A549 (cell line): Measurements from ENCODE around the gene PKP4. TPM values are rescaled to one million over a fixed set of nuclear protein-coding genes. Genes with fewer than 3 reads are reported as not detected.
A peak's percentile ranks its signal among the peaks of the same experiment; 100 is the strongest.

Experiments
- ATAC-seq, 2 experiments: fragments of 200-7000 bp in 1 of 2; fragments of >200 bp in 1 of 2; cut with Nextera tagmentation in 1 of 2; cut with Tn5 transposase in 1 of 2; 3 replicates each; pipeline versions ENCODE4 v1.8.0 to v1.9.1; 2018 to 2020; ENCODE audit warnings: mild to moderate bottlenecking in 1 of 2, moderate library complexity in 1 of 2
- CTCF ChIA-PET: fragments of 300-600 bp; sonication (Branson Sonifier 250); formaldehyde crosslinking; extraction: SDS; loops from one replicate; lab custom pipeline; 2021; ENCODE audit warnings: antibody characterized with exemption, inconsistent platforms; lab: Yijun Ruan, JAX
- POLR2A ChIA-PET: fragments of 350-600 bp; formaldehyde crosslinking; extraction: SDS; loops from one replicate; lab custom pipeline; 2021; ENCODE audit warnings: antibody characterized with exemption, inconsistent platforms; lab: Yijun Ruan, JAX
- DNase-seq, 2 experiments: peaks; one replicate each; pipeline versions ENCODE4 v3.0.0 to v3.0.0-alpha.2; 2011 to 2016; ENCODE audit warnings: low read depth in 1 of 2, low spot score in 1 of 2
- FAIRE-seq: peaks from 2 replicates; lab custom pipeline; 2011; peaks lifted over from hg19 to GRCh38; lab: Jason Lieb, UNC
- H3K27ac ChIP-seq, 2 experiments: fragments of >200 bp; sonication (Bioruptor Twin); formaldehyde crosslinking; 3 replicates each; pipeline ENCODE4 v1.5.1; 2016 to 2017
- H3K4me1 ChIP-seq: fragments of >200 bp; sonication (Bioruptor Twin); formaldehyde crosslinking; 3 replicates; pipeline ENCODE4 v1.6.1; 2016
- H3K4me2 ChIP-seq: fragments of >200 bp; sonication (Bioruptor Twin); formaldehyde crosslinking; 3 replicates; pipeline ENCODE4 v1.6.1; 2016
- H3K4me3 ChIP-seq: fragments of >200 bp; sonication (Bioruptor Twin); formaldehyde crosslinking; 3 replicates; pipeline ENCODE4 v1.5.1; 2016
- H3K9me3 ChIP-seq: fragments of >200 bp; sonication (Bioruptor Twin); formaldehyde crosslinking; 3 replicates; pipeline ENCODE4 v1.6.1; 2016
- BCL3 ChIP-seq: fragments of >200 bp; sonication (Bioruptor Twin); formaldehyde crosslinking; IDR thresholded peaks from 3 replicates; pipeline ENCODE4 v1.6.1; 2016
- BHLHE40 ChIP-seq: IDR thresholded peaks from 2 replicates; pipeline ENCODE4 v1.6.1; 2012; ENCODE audit warnings: low read depth, low read length, inconsistent platforms
- CHD2 ChIP-seq: fragments of 150-350 bp; IDR thresholded peaks from 2 replicates; pipeline ENCODE4 v1.6.1; 2014; ENCODE audit warnings: low read length; ENCODE audit not compliant: partially characterized antibody
- CHD4 ChIP-seq: fragments of 200-600 bp; sonication (generic); IDR thresholded peaks from 2 replicates; pipeline ENCODE4 v1.6.1; 2016; ENCODE audit warnings: antibody characterized with exemption, mild to moderate bottlenecking, borderline replicate concordance
- CTCF ChIP-seq: fragments of >200 bp; sonication (Bioruptor Twin); formaldehyde crosslinking; IDR thresholded peaks from 3 replicates; pipeline ENCODE4 v1.5.1; 2016
- EHF ChIP-seq: fragments of 250-450 bp; sonication (Bioruptor Pico); IDR thresholded peaks from 2 replicates; pipeline ENCODE4 v1.5.0; 2020; ENCODE audit warnings: mild to moderate bottlenecking
- ESRRA ChIP-seq: fragments of 150-350 bp; IDR thresholded peaks from 2 replicates; pipeline ENCODE4 v1.6.1; 2014; ENCODE audit warnings: mild to moderate bottlenecking, low read length, borderline replicate concordance
- FOSL2 ChIP-seq, 2 experiments: fragments of 450-650 bp in 1 of 2; fragments of >200 bp in 1 of 2; sonication (Bioruptor Twin) in 1 of 2; formaldehyde crosslinking; IDR thresholded peaks; 2 replicates each; pipeline versions ENCODE4 v1.5.0 to v1.6.1; 2016 to 2020; ENCODE audit warnings: mild to moderate bottlenecking in 1 of 2, moderate library complexity in 1 of 2
- HOXB13 ChIP-seq: fragments of 250-450 bp; sonication (Bioruptor Pico); IDR thresholded peaks from 2 replicates; pipeline ENCODE4 v1.5.0; 2020; ENCODE audit warnings: low read depth, mild to moderate bottlenecking, moderate library complexity
- MAFK ChIP-seq: fragments of 450-650 bp; IDR thresholded peaks from 2 replicates; pipeline ENCODE4 v1.6.1; 2014; ENCODE audit not compliant: partially characterized antibody
- MAZ ChIP-seq: fragments of 150-350 bp; IDR thresholded peaks from 2 replicates; pipeline ENCODE4 v1.6.1; 2014; ENCODE audit warnings: antibody characterized with exemption, low read depth, low read length, borderline replicate concordance
- PHF8 ChIP-seq: fragments of 200-600 bp; sonication (generic); IDR thresholded peaks from 2 replicates; pipeline ENCODE4 v1.6.1; 2016; ENCODE audit warnings: low read depth, mild to moderate bottlenecking, antibody characterized with exemption, moderate library complexity, borderline replicate concordance
- POLR2AphosphoS2 ChIP-seq: conservative IDR thresholded peaks from 2 replicates; pipeline ENCODE4 v1.6.1; 2012; ENCODE audit warnings: low read length, improper control_type of control experiment, inconsistent platforms
- RFX5 ChIP-seq: fragments of 450-650 bp; IDR thresholded peaks from 2 replicates; pipeline ENCODE4 v1.7.1; 2014; ENCODE audit warnings: antibody characterized with exemption, mild to moderate bottlenecking, moderate library complexity
- RNF2 ChIP-seq: fragments of 200-600 bp; sonication (generic); IDR thresholded peaks from 2 replicates; pipeline ENCODE4 v1.6.1; 2016; ENCODE audit warnings: low read depth, mild to moderate bottlenecking, antibody characterized with exemption, moderate library complexity, borderline replicate concordance
- ZFP36 ChIP-seq: fragments of 450-650 bp; IDR thresholded peaks from 2 replicates; pipeline ENCODE4 v1.6.1; 2014; ENCODE audit warnings: borderline replicate concordance; ENCODE audit not compliant: partially characterized antibody
- ZNF302 ChIP-seq: fragments of 250-450 bp; sonication (Bioruptor Pico); IDR thresholded peaks from 2 replicates; pipeline ENCODE4 v1.9.0; 2021; ENCODE audit warnings: inconsistent platforms, mild to moderate bottlenecking, moderate library complexity
- ZSCAN20 ChIP-seq: fragments of 250-450 bp; sonication (Bioruptor Pico); IDR thresholded peaks from 2 replicates; pipeline ENCODE4 v1.8.0; 2022; ENCODE audit warnings: mild to moderate bottlenecking, moderate library complexity
- WGBS: methylation state at CpG from one replicate; pipeline ENCODE4 v1.1.6; 2017; ENCODE audit errors: missing lambda C conversion rate; 5-methylcytosine and 5-hydroxymethylcytosine counted together
- polyA plus RNA-seq, 4 experiments: library from polyadenylated mRNA; depleted of rRNA in 3 of 4; stranded (reverse); fragments of >200 nt; fragmentation: RNase III in 1 of 4; extraction: RNeasy Plus Mini Kit Qiagen cat#74134 plus additional on column Dnase treatment in 1 of 4; gene quantifications; 2 replicates in 3 of 4; 3 replicates in 1 of 4; pipeline ENCODE4 v1.2.3, GENCODE V29; 2011 to 2017

The PKP4 gene
- polyA plus RNA-seq, 2 of the 4 experiments (the other 2 are of a cell fraction) = 27.0 to 56.6 TPM

- FAIRE-seq (no peak), DNase-seq (no peak), ATAC-seq (no peak)
- no peak overlapping the region for H3K4me3 ChIP-seq
- H3K9me3 ChIP-seq = no peaks in the 10 kb centered on the region
- CTCF ChIA-PET = no interaction called here
- TF ChIP-seq CHD4 (no peak), FOSL2 (IDR thresholded peaks at IDR 0.05) (no peak), FOSL2 (CRISPR knock-in tag; IDR thresholded peaks at IDR 0.05) (peak; percentile 63), CTCF (no peak), ESRRA (no peak)
- POLR2A ChIA-PET = no interaction called here
- no peak overlapping the region for H3K4me2 ChIP-seq
- H3K27ac ChIP-seq = 0 out of 6 replicates have a peak overlapping the region, but pooled peaks of 1 of the 2 experiments have one; percentile 5
- H3K4me1 ChIP-seq = peaks cover 27% of the 10 kb centered on the region
- 96% methylated on average over 2 of the region's 2 CpGs for WGBS
Observed at GRCh38 chr2:158509928-158510797, 53.4 kb downstream of the PKP4 start.

DNA sequence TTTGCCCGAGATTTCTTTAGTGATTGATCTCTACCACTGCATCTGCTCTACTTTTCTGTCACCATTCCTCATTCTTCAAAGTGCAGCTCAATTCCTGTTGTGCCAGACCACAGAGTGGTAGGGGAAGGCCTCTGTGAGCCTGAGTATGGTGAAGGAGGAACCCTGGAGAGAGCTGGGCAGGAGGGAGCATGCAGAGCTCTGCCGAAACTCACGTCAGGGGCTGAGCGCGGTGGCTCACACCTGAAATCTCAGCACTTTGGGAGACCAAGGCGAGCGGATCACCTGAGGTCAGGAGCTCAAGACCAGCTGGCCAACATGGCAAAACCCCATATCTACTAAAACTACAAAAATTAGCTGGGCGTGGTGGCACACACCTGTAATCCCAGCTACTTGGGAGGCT is 54.1 kb downstream of the PKP4 start:
- H3K4me3 ChIP-seq = no peak overlapping the region
- WGBS = 93% methylated on average over 8 of the region's 8 CpGs
- POLR2A ChIA-PET = no interaction called here
- CTCF ChIA-PET = interaction anchor here (0.6 kb wide), 1 partner anchor 104 kb away, joined by 3 read pairs; no protein-coding TSS in a partner anchor
- DNase-seq = no peak
- TF ChIP-seq CHD2 = no peak
- TF ChIP-seq BCL3 = no peak
- no peak for TF ChIP-seq RNF2
- no peak for TF ChIP-seq POLR2AphosphoS2
- TF ChIP-seq FOSL2 (IDR thresholded peaks at IDR 0.05) = no peak
- TF ChIP-seq FOSL2 (CRISPR knock-in tag; IDR thresholded peaks at IDR 0.05) = no peak
- no peak for TF ChIP-seq PHF8
- no peak for TF ChIP-seq ZFP36
- TF ChIP-seq ZNF302 = no peak
- TF ChIP-seq HOXB13 (CRISPR knock-in tag) = no peak
- no peak for TF ChIP-seq BHLHE40
- TF ChIP-seq EHF (CRISPR knock-in tag) = no peak
- no peak for TF ChIP-seq MAZ
- TF ChIP-seq ZSCAN20 = no peak
- no peak for TF ChIP-seq RFX5
- no peak for TF ChIP-seq CHD4
- ATAC-seq = no peak
- no peaks in the 10 kb centered on the region for H3K9me3 ChIP-seq
- no peak overlapping the region for H3K4me2 ChIP-seq
- 0 out of 6 replicates have a peak overlapping the region, but pooled peaks of 1 of the 2 experiments have one; percentile 5 for H3K27ac ChIP-seq
- H3K4me1 ChIP-seq = peaks cover 20% of the 10 kb centered on the region
- no peak for FAIRE-seq

DNA sequence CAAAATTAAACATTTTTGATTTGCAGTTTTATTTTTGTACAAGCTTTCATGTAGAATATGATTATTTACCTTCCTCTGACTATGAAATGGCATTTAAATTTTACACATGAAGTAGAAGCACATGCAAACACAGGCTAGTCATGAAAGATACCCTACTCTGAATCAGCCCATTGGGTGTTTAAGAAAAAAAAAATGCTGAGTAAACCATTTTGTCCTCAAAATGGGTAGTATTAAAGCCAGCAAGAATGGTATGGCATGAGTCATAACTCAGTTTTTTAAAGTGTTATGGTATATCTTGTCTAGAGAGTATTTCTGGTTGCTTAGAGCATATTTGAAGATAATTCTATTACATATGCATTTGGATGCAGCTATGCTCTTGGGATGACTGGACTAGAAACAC is 55.0 kb downstream of the PKP4 start:
- ChIA-PET POLR2A (no interaction called here), CTCF (interaction anchor here (0.6 kb wide), 1 partner anchor 105 kb away, joined by 3 read pairs; no protein-coding TSS in a partner anchor)
- H3K27ac ChIP-seq = no peak overlapping the region
- H3K9me3 ChIP-seq = no peaks in the 10 kb centered on the region
- FAIRE-seq = no peak
- H3K4me1 ChIP-seq = peaks cover 15% of the 10 kb centered on the region; the same call in 2 of the 3 replicates
- H3K4me3 ChIP-seq = no peak overlapping the region
- no peak for ATAC-seq
- peak; percentile 90 for TF ChIP-seq MAFK
- TF ChIP-seq RNF2 = no peak
- TF ChIP-seq CHD4 = no peak
- H3K4me2 ChIP-seq = no peak overlapping the region
- no peak for DNase-seq
